ENCODE results near the gene MRPL49.
"Not testable (repeated sequence)": the region's sequence is repeated elsewhere in the genome, so short reads cannot be mapped to it uniquely, and the experiment has no call there.

Gene MRPL49

GRCh38 chr11:65134952-65135632 lies 13.0 kb downstream of the MRPL49 start:
- peak; percentile 92 to 95 for DNase-seq

GRCh38 chr11:65135633-65136145 lies 13.6 kb downstream of the MRPL49 start:
- DNase-seq, result no peak

- DNase-seq, result no peak
Observed at GRCh38 chr11:65136515-65137096, 14.5 kb downstream of the MRPL49 start.

GRCh38 chr11:65141896-65142494 lies 19.9 kb downstream of the MRPL49 start:
- DNase-seq, result no peak

- DNase-seq, result no peak
Observed at GRCh38 chr11:65147352-65148075, 25.4 kb downstream of the MRPL49 start.

- DNase-seq, result no peak
Observed at GRCh38 chr11:65148657-65149056, 26.5 kb downstream of the MRPL49 start.

GRCh38 chr11:65150131-65150508 lies 28.0 kb downstream of the MRPL49 start:
- not testable (repeated sequence) for DNase-seq

- peak; percentile 11 to 79 for DNase-seq
Observed at GRCh38 chr11:65150509-65151299, 28.6 kb downstream of the MRPL49 start.

- DNase-seq, result no peak
Observed at GRCh38 chr11:65151331-65151899, 29.3 kb downstream of the MRPL49 start.

GRCh38 chr11:65152122-65152521 lies 30.0 kb downstream of the MRPL49 start:
- no peak for DNase-seq

- no peak for DNase-seq
Observed at GRCh38 chr11:65156256-65156655, 34.1 kb downstream of the MRPL49 start.

- no peak for DNase-seq
Observed at GRCh38 chr11:65156926-65157325, 34.8 kb downstream of the MRPL49 start.

- no peak for DNase-seq
Observed at GRCh38 chr11:65157336-65157735, 35.2 kb downstream of the MRPL49 start.

GRCh38 chr11:65159012-65159411 lies 36.9 kb downstream of the MRPL49 start:
- no peak for DNase-seq

- DNase-seq, result no peak
Observed at GRCh38 chr11:65160643-65161042, 38.5 kb downstream of the MRPL49 start.

- no peak for DNase-seq
Observed at GRCh38 chr11:65163684-65164083, 41.6 kb downstream of the MRPL49 start.

- no peak for DNase-seq
Observed at GRCh38 chr11:65165410-65166317, 43.5 kb downstream of the MRPL49 start.

- DNase-seq, result no peak
Observed at GRCh38 chr11:65166893-65167292, 44.8 kb downstream of the MRPL49 start.

- DNase-seq, result no peak
Observed at GRCh38 chr11:65167656-65168055, 45.5 kb downstream of the MRPL49 start.

GRCh38 chr11:65169164-65169641 lies 47.1 kb downstream of the MRPL49 start:
- DNase-seq, result no peak

- no peak for DNase-seq
Observed at GRCh38 chr11:65170058-65170534, 48.0 kb downstream of the MRPL49 start, which contains the start of gene SPDYC. SPDYC (plus strand) TSS chr11:65170233; CDS start chr11:65171358, 1,125 bp downstream.

All from CD4-positive, alpha-beta T cell treated with Interleukin-4 for 1 hour (primary cell).